Muscle of arm (tissue), 14 donors: ENCODE data around the gene TJP3. TPM values are rescaled to one million over a fixed set of nuclear protein-coding genes. Genes with fewer than 3 reads are reported as not detected.
"Not testable (repeated sequence)": the region's sequence is repeated elsewhere in the genome, so short reads cannot be mapped to it uniquely, and the experiment has no call there.

ENCODE experiments used
- DNase-seq: peaks from one replicate; pipeline ENCODE4 v3.0.0-alpha.2; 2013
- long read RNA-seq, 11 donors: transcript quantifications; one replicate each; lab custom pipeline, GENCODE V29; 2026
- polyA plus RNA-seq, 12 donors: library from polyadenylated mRNA; unstranded; fragments of 120-200 nt; gene quantifications; one replicate each; pipeline ENCODE4 v1.2.1, GENCODE V29; 2013; ENCODE audit not compliant: insufficient read length in 12 of 12

Gene TJP3
- polyA plus RNA-seq = 10 to 100 TPM in 1 of 12 donors, 1 to 10 TPM in 1, under 1 TPM in 8, not detected in 2; 0.18 to 15.1 (median 0.61) TPM
- long read RNA-seq, donor 1, partial matches to known transcripts = 18 of 25 reads
- long read RNA-seq, donor 1, other reads (novel, unspliced or antisense) = 0 of 25 reads
- long read RNA-seq, donor 2 = 0 reads
- long read RNA-seq, donor 3 = 0 reads
- long read RNA-seq, donor 4 = 0 reads
- long read RNA-seq, donor 5 = 0 reads
- long read RNA-seq, donor 6 = 0 reads
- long read RNA-seq, donor 7 = 0 reads
- long read RNA-seq, donor 8 = 0 reads
- long read RNA-seq, donor 9 = 0 reads
- long read RNA-seq, donor 10 = 0 reads
- long read RNA-seq, donor 11 = 0 reads

GRCh38 chr19:3708207-3708931, at the start of gene TJP3:
TJP3 (plus strand) TSS chr19:3708384; CDS start chr19:3728433, 20,049 bp downstream.
- DNase-seq = no peak

GRCh38 chr19:3658870-3659745, 49.1 kb upstream of the TJP3 start:
- DNase-seq = no peak

GRCh38 chr19:3659746-3660112, 48.5 kb upstream of the TJP3 start:
- DNase-seq = no peak

- DNase-seq = no peak
Measured at GRCh38 chr19:3660493-3661219, 47.5 kb upstream of the TJP3 start.

- no peak for DNase-seq
Measured at GRCh38 chr19:3661284-3662238, 46.6 kb upstream of the TJP3 start.

- DNase-seq = no peak
Measured at GRCh38 chr19:3663838-3664237, 44.3 kb upstream of the TJP3 start.

GRCh38 chr19:3664879-3665642, 43.1 kb upstream of the TJP3 start:
- no peak for DNase-seq

- peak; percentile 61 for DNase-seq
Measured at GRCh38 chr19:3665681-3666544, 42.3 kb upstream of the TJP3 start.

- DNase-seq = not testable (repeated sequence)
Measured at GRCh38 chr19:3666545-3666856, 41.7 kb upstream of the TJP3 start.

- DNase-seq = no peak
Measured at GRCh38 chr19:3667037-3667638, 41.0 kb upstream of the TJP3 start.

GRCh38 chr19:3667766-3668165, 40.4 kb upstream of the TJP3 start:
- no peak for DNase-seq

- no peak for DNase-seq
Measured at GRCh38 chr19:3668331-3669081, 39.7 kb upstream of the TJP3 start.

GRCh38 chr19:3669082-3669946, 38.9 kb upstream of the TJP3 start:
- DNase-seq = no peak

GRCh38 chr19:3669947-3670795, 38.0 kb upstream of the TJP3 start:
- DNase-seq = peak; percentile 83
